Tibial nerve (tissue), 3 donors: ENCODE results near the gene RBP7.

Experiments used
- POLR2A ChIP-seq, 2 donors: fragments of 450-650 bp; IDR thresholded peaks; one replicate each; pipeline ENCODE4 v1.6.1; 2017; ENCODE audit warnings: antibody characterized with exemption in 2 of 2, mild to moderate bottlenecking in 2 of 2, moderate library complexity in 2 of 2
- TF ChIP-seq, protein P1 (sequence below), 5 experiments: fragments of 200-600 bp in 3 of 5; fragments of 450-650 bp in 2 of 5; sonication (generic) in 3 of 5; IDR thresholded peaks; one replicate each; pipeline ENCODE4 v1.5.1; 2016 to 2019; ENCODE audit warnings: antibody characterized with exemption in 5 of 5, mild to moderate bottlenecking in 3 of 5, moderate library complexity in 2 of 5

GRCh38 chr1:10046356-10047085, 49.5 kb downstream of the RBP7 start:
- TF ChIP-seq, protein P1, sequence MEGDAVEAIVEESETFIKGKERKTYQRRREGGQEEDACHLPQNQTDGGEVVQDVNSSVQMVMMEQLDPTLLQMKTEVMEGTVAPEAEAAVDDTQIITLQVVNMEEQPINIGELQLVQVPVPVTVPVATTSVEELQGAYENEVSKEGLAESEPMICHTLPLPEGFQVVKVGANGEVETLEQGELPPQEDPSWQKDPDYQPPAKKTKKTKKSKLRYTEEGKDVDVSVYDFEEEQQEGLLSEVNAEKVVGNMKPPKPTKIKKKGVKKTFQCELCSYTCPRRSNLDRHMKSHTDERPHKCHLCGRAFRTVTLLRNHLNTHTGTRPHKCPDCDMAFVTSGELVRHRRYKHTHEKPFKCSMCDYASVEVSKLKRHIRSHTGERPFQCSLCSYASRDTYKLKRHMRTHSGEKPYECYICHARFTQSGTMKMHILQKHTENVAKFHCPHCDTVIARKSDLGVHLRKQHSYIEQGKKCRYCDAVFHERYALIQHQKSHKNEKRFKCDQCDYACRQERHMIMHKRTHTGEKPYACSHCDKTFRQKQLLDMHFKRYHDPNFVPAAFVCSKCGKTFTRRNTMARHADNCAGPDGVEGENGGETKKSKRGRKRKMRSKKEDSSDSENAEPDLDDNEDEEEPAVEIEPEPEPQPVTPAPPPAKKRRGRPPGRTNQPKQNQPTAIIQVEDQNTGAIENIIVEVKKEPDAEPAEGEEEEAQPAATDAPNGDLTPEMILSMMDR (IDR thresholded peaks at IDR 0.05) = no peak
- TF ChIP-seq POLR2A (IDR thresholded peaks at IDR 0.05) = no peak
